SH-SY5Y (cell line): ENCODE data around the gene ARHGEF37.

Source experiments
- GATA2 ChIP-seq: IDR thresholded peaks from 2 replicates; pipeline ENCODE4 v1.6.1; 2011; ENCODE audit warnings: mild to moderate bottlenecking, low read depth, low read length
- GATA3 ChIP-seq: IDR thresholded peaks from 2 replicates; pipeline ENCODE4 v1.6.1; 2011; ENCODE audit warnings: low read depth, mild to moderate bottlenecking, low read length, moderate library complexity

DNA sequence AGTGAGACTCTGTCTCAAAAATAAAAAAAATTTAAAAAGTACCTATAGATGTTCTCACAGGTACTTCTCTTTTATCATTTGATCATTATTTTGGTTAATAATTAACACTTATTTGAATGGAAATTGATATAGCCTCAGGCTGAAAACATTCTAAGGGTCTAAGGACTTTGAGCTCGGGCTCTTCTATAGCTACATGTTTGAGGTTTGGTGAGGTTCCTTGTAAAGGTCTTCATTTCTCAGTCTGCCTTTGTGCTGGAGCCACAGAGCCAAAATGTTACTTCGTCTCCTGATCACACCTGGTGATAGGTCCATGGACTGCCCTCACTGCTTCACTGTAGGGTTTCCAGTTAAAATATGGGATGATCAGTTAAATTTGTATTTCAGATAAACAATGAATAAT lies 22.6 kb downstream of the ARHGEF37 start:
- TF ChIP-seq GATA3 (no peak), GATA2 (no peak)
